Erythroblast (primary cell): ENCODE results near the gene SLC22A31.

Source experiments
- GATA1 ChIP-seq: IDR thresholded peaks from 2 replicates; pipeline ENCODE4 v1.6.1; 2011; ENCODE audit warnings: low read depth, mild to moderate bottlenecking, control low read depth, low read length, moderate library complexity
- POLR2A ChIP-seq: IDR thresholded peaks from 2 replicates; pipeline ENCODE4 v1.6.1; 2011; ENCODE audit warnings: mild to moderate bottlenecking, low read length

GRCh38 chr16:89183975-89184676, 16.2 kb downstream of the SLC22A31 start:
- TF ChIP-seq POLR2A: no peak
- no peak for TF ChIP-seq GATA1
